DLD1 (cell line): ENCODE measurements around the gene ERC2.

Experiments
- in situ Hi-C: cut with HindIII; loops from 2 replicates; pipeline ENCODE4 v1.10.0; 2017; ENCODE audit warnings: low sequenced_read_pairs

The ERC2 gene

GRCh38 chr3:55585856-55586255 is 882.4 kb downstream of the ERC2 start:
- in situ Hi-C loops = no loop called here

GRCh38 chr3:55584716-55585368 is 883.4 kb downstream of the ERC2 start:
- in situ Hi-C loops = no loop called here

GRCh38 chr3:55584030-55584429 is 884.2 kb downstream of the ERC2 start:
- in situ Hi-C loops = no loop called here

- in situ Hi-C loops = no loop called here
Measured at GRCh38 chr3:55583475-55583874, 884.8 kb downstream of the ERC2 start.

- in situ Hi-C loops = no loop called here
Measured at GRCh38 chr3:55579496-55579895, 888.8 kb downstream of the ERC2 start.

GRCh38 chr3:55576621-55577388 is 891.5 kb downstream of the ERC2 start:
- in situ Hi-C loops = no loop called here

- in situ Hi-C loops = no loop called here
Measured at GRCh38 chr3:55574671-55575070, 893.6 kb downstream of the ERC2 start.

- in situ Hi-C loops = no loop called here
Measured at GRCh38 chr3:55572816-55573215, 895.5 kb downstream of the ERC2 start.

- in situ Hi-C loops = no loop called here
Measured at GRCh38 chr3:55571913-55572312, 896.4 kb downstream of the ERC2 start.

- in situ Hi-C loops = no loop called here
Measured at GRCh38 chr3:55571216-55571813, 897.0 kb downstream of the ERC2 start.

- in situ Hi-C loops = no loop called here
Measured at GRCh38 chr3:55570271-55570711, 898.0 kb downstream of the ERC2 start.

- in situ Hi-C loops = no loop called here
Measured at GRCh38 chr3:55569033-55569599, 899.2 kb downstream of the ERC2 start.

- in situ Hi-C loops = no loop called here
Measured at GRCh38 chr3:55567615-55568014, 900.7 kb downstream of the ERC2 start.

GRCh38 chr3:55567121-55567520 is 901.1 kb downstream of the ERC2 start:
- in situ Hi-C loops = no loop called here

GRCh38 chr3:55565521-55565920 is 902.7 kb downstream of the ERC2 start:
- in situ Hi-C loops = no loop called here

- in situ Hi-C loops = no loop called here
Measured at GRCh38 chr3:55564726-55565125, 903.5 kb downstream of the ERC2 start.

- in situ Hi-C loops = no loop called here
Measured at GRCh38 chr3:55562700-55563099, 905.6 kb downstream of the ERC2 start.

- in situ Hi-C loops = no loop called here
Measured at GRCh38 chr3:55559500-55560423, 908.5 kb downstream of the ERC2 start.

- in situ Hi-C loops = no loop called here
Measured at GRCh38 chr3:55558316-55558715, 910.0 kb downstream of the ERC2 start.

- in situ Hi-C loops = no loop called here
Measured at GRCh38 chr3:55557549-55557948, 910.7 kb downstream of the ERC2 start.
